ENCODE results near the gene CNN1. TPM values are rescaled to one million over a fixed set of nuclear protein-coding genes. Genes with fewer than 3 reads are reported as not detected.

Gene CNN1
- total and polyA plus RNA-seq, 4 donors, result 16.5 to 34.9 (median 22.5) TPM

DNA sequence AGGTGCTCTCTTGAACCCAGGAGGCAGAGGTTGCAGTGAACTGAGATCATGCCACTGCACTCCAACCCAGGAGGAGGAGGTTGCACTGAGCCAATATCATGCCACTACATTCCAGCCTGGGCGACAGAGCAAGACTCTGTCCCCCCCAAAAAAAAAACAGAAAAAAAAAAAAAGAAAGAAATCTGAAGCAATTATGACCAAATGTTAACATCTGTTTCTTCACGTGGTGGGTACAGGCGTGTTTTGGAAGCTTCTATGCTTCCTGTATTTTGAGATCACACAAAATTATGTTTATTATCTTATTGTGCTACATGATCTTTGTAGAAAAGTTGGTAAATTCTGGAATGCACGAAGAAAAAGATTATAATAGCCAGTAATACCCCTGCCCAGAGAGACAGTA is 41.5 kb downstream of the CNN1 start:
- Histone ChIP-seq H3K9ac (ENCODE audit: insufficient read depth in 1 of 2, low read length in 2 of 2) (no peak overlapping the region), H3K27me3 (ENCODE audit: control insufficient read depth in 3 of 3, insufficient read depth in 3 of 3, low read length in 2 of 3) (peaks cover 0 to 6% (median 0%) of the 10 kb centered on the region in 3 donors), H3K9me3 (ENCODE audit: control insufficient read depth in 4 of 4, insufficient read depth in 3 of 4, low read length in 3 of 4) (no peaks in the 10 kb centered on the region), H3K36me3 (ENCODE audit: control insufficient read depth in 4 of 4, insufficient read depth in 4 of 4, low read length in 4 of 4) (no peaks in the 10 kb centered on the region), H3K4me3 (no peak overlapping the region), H3K4me1 (ENCODE audit: control insufficient read depth in 5 of 5, insufficient read depth in 5 of 5, low read length in 5 of 5) (peaks cover 0 to 14% (median 11%) of the 10 kb centered on the region in 5 donors), H3K27ac (ENCODE audit: low read depth in 1 of 2, low read length in 1 of 2) (peak overlapping the region in 1 of 2 donors; percentile 20)
- TF ChIP-seq, protein P1, sequence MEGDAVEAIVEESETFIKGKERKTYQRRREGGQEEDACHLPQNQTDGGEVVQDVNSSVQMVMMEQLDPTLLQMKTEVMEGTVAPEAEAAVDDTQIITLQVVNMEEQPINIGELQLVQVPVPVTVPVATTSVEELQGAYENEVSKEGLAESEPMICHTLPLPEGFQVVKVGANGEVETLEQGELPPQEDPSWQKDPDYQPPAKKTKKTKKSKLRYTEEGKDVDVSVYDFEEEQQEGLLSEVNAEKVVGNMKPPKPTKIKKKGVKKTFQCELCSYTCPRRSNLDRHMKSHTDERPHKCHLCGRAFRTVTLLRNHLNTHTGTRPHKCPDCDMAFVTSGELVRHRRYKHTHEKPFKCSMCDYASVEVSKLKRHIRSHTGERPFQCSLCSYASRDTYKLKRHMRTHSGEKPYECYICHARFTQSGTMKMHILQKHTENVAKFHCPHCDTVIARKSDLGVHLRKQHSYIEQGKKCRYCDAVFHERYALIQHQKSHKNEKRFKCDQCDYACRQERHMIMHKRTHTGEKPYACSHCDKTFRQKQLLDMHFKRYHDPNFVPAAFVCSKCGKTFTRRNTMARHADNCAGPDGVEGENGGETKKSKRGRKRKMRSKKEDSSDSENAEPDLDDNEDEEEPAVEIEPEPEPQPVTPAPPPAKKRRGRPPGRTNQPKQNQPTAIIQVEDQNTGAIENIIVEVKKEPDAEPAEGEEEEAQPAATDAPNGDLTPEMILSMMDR (IDR thresholded peaks at IDR 0.05; ENCODE audit: control extremely low read depth, extremely low read depth), result no peak
- DNase-seq, result no peak
- WGBS, 2 donors, result 36 to 62% methylated on average over 4 of the region's 4 CpGs
- ATAC-seq (ENCODE audit: insufficient read depth, low FRiP score), result no peak

- no peaks in the 10 kb centered on the region for H3K36me3 ChIP-seq (ENCODE audit: control insufficient read depth in 4 of 4, insufficient read depth in 4 of 4, low read length in 4 of 4)
- H3K4me3 ChIP-seq, result no peak overlapping the region
- DNase-seq (peak in 1 of 3 donors; percentile 20), ATAC-seq (ENCODE audit: insufficient read depth, low FRiP score) (no peak)
- TF ChIP-seq, protein P1 (IDR thresholded peaks at IDR 0.05; ENCODE audit: control extremely low read depth, extremely low read depth), result no peak
- H3K27me3 ChIP-seq (ENCODE audit: control insufficient read depth in 3 of 3, insufficient read depth in 3 of 3, low read length in 2 of 3), result peaks cover 0 to 6% (median 0%) of the 10 kb centered on the region in 3 donors
- peak overlapping the region in 1 of 2 donors; percentile 77 for H3K27ac ChIP-seq (ENCODE audit: low read depth in 1 of 2, low read length in 1 of 2)
- H3K9ac ChIP-seq (ENCODE audit: insufficient read depth in 1 of 2, low read length in 2 of 2), result peak overlapping the region in 1 of 2 donors; percentile 11
- peaks cover 0 to 14% (median 9%) of the 10 kb centered on the region in 5 donors for H3K4me1 ChIP-seq (ENCODE audit: control insufficient read depth in 5 of 5, insufficient read depth in 5 of 5, low read length in 5 of 5)
- no peaks in the 10 kb centered on the region for H3K9me3 ChIP-seq (ENCODE audit: control insufficient read depth in 4 of 4, insufficient read depth in 3 of 4, low read length in 3 of 4)
- WGBS, 2 donors, result 46 to 63% methylated on average over 3 of the region's 3 CpGs
Measured at GRCh38 chr19:11581740-11582139, 43.1 kb downstream of the CNN1 start.

- H3K4me3 ChIP-seq, result no peak overlapping the region
- TF ChIP-seq, protein P1 (IDR thresholded peaks at IDR 0.05; ENCODE audit: control extremely low read depth, extremely low read depth), result no peak
- no peaks in the 10 kb centered on the region for H3K27me3 ChIP-seq (ENCODE audit: control insufficient read depth in 3 of 3, insufficient read depth in 3 of 3, low read length in 2 of 3)
- H3K36me3 ChIP-seq (ENCODE audit: control insufficient read depth in 4 of 4, insufficient read depth in 4 of 4, low read length in 4 of 4), result no peaks in the 10 kb centered on the region
- H3K9ac ChIP-seq (ENCODE audit: insufficient read depth in 1 of 2, low read length in 2 of 2), result no peak overlapping the region
- ATAC-seq (ENCODE audit: insufficient read depth, low FRiP score) (no peak), DNase-seq (no peak)
- WGBS, 2 donors, result 29 to 58% methylated on average over 6 of the region's 6 CpGs
- H3K27ac ChIP-seq (ENCODE audit: low read depth in 1 of 2, low read length in 1 of 2), result no peak overlapping the region
- H3K4me1 ChIP-seq (ENCODE audit: control insufficient read depth in 5 of 5, insufficient read depth in 5 of 5, low read length in 5 of 5), result peaks cover 0 to 3% (median 0%) of the 10 kb centered on the region in 5 donors
- H3K9me3 ChIP-seq (ENCODE audit: control insufficient read depth in 4 of 4, insufficient read depth in 3 of 4, low read length in 3 of 4), result no peaks in the 10 kb centered on the region
Measured at GRCh38 chr19:11586331-11586730, 47.7 kb downstream of the CNN1 start.

Data from lung (tissue), 12 donors.